Dermis microvascular lymphatic vessel endothelial cell (primary cell): ENCODE data around the gene G3BP1. TPM values are rescaled to one million over a fixed set of nuclear protein-coding genes. Genes with fewer than 3 reads are reported as not detected.
"Not testable (repeated sequence)": the region's sequence is repeated elsewhere in the genome, so short reads cannot be mapped to it uniquely, and the experiment has no call there.

Experiments used
- DNase-seq, 2 donors: peaks; one replicate each; pipeline versions ENCODE4 v3.0.0 to v3.0.0-alpha.2; 2010; ENCODE audit warnings: low read depth in 2 of 2
- total RNA-seq: library from RNA; depleted of rRNA; stranded (reverse); fragments of >200 nt; gene quantifications from 2 replicates; pipeline ENCODE4 v1.2.1, GENCODE V29; 2014

G3BP1 gene
- 159 and 170 TPM in 2 replicates for total RNA-seq

GRCh38 chr5:151771259-151772028 is at the start of gene G3BP1:
Gene G3BP1 (plus strand): TSS chr5:151771954. CDS start chr5:151786621, 14,667 bp downstream.
- DNase-seq, result peak; percentile 100

GRCh38 chr5:151722546-151722945 is 49.2 kb upstream of the G3BP1 start:
- no peak for DNase-seq

GRCh38 chr5:151724360-151724759 is 47.4 kb upstream of the G3BP1 start:
- DNase-seq, result no peak

GRCh38 chr5:151729597-151729996 is 42.2 kb upstream of the G3BP1 start:
- not testable (repeated sequence) for DNase-seq

- no peak for DNase-seq
Measured at GRCh38 chr5:151730381-151730780, 41.4 kb upstream of the G3BP1 start.

GRCh38 chr5:151733358-151734063 is 38.2 kb upstream of the G3BP1 start:
- no peak for DNase-seq

GRCh38 chr5:151734064-151734408 is 37.7 kb upstream of the G3BP1 start:
- no peak for DNase-seq

- DNase-seq, result no peak
Measured at GRCh38 chr5:151735646-151736045, 36.1 kb upstream of the G3BP1 start.

- DNase-seq, result no peak
Measured at GRCh38 chr5:151737431-151737830, 34.3 kb upstream of the G3BP1 start.

GRCh38 chr5:151738125-151738848 is 33.5 kb upstream of the G3BP1 start:
- DNase-seq, result no peak

GRCh38 chr5:151739395-151739794 is 32.4 kb upstream of the G3BP1 start:
- no peak for DNase-seq

- DNase-seq, result peak in 1 of 2 donors; percentile 14
Measured at GRCh38 chr5:151739939-151740335, 31.8 kb upstream of the G3BP1 start.

GRCh38 chr5:151740336-151740942 is 31.3 kb upstream of the G3BP1 start:
- DNase-seq, result peak; percentile 28 to 78

- DNase-seq, result no peak
Measured at GRCh38 chr5:151740958-151741373, 30.8 kb upstream of the G3BP1 start.

- peak in 1 of 2 donors; percentile 29 for DNase-seq
Measured at GRCh38 chr5:151741678-151742423, 29.9 kb upstream of the G3BP1 start.

- DNase-seq, result peak; percentile 21 to 70
Measured at GRCh38 chr5:151742870-151743294, 28.9 kb upstream of the G3BP1 start.

GRCh38 chr5:151743530-151743929 is 28.2 kb upstream of the G3BP1 start:
- no peak for DNase-seq

GRCh38 chr5:151745071-151745705 is 26.6 kb upstream of the G3BP1 start:
- DNase-seq, result peak; percentile 52 to 86

- DNase-seq, result no peak
Measured at GRCh38 chr5:151750121-151750520, 21.6 kb upstream of the G3BP1 start.

GRCh38 chr5:151751091-151751490 is 20.7 kb upstream of the G3BP1 start:
- no peak for DNase-seq

- no peak for DNase-seq
Measured at GRCh38 chr5:151751593-151751992, 20.2 kb upstream of the G3BP1 start.
